HFFc6 (cell line): ENCODE data around the gene EPM2A. TPM values are rescaled to one million over a fixed set of nuclear protein-coding genes. Genes with fewer than 3 reads are reported as not detected.

Experiments used
- DNase-seq: peaks from one replicate; pipeline ENCODE4 v3.0.0-alpha.2; 2018
- H3K27ac Mint-ChIP-seq: 2 replicates; pipeline ENCODE4 v1.8.0; 2020; ENCODE audit warnings: mild to moderate bottlenecking, mixed read lengths
- H3K27me3 Mint-ChIP-seq: 2 replicates; pipeline ENCODE4 v1.8.0; 2021; ENCODE audit warnings: mild to moderate bottlenecking, moderate library complexity, mixed read lengths; ENCODE audit not compliant: insufficient read depth
- H3K36me3 Mint-ChIP-seq: 2 replicates; pipeline ENCODE4 v1.8.0; 2021; ENCODE audit warnings: low read depth, mixed read lengths
- H3K4me1 Mint-ChIP-seq: 2 replicates; pipeline ENCODE4 v1.8.0; 2020; ENCODE audit warnings: low read depth, mixed read lengths
- H3K4me3 Mint-ChIP-seq: 2 replicates; pipeline ENCODE4 v1.8.0; 2020; ENCODE audit warnings: mild to moderate bottlenecking, moderate library complexity, mixed read lengths
- H3K9me3 Mint-ChIP-seq: 2 replicates; pipeline ENCODE4 v1.8.0; 2020; ENCODE audit warnings: mild to moderate bottlenecking, mixed read lengths
- CTCF ChIP-seq: fragments of 200-600 bp; sonication (generic); IDR thresholded peaks from 2 replicates; pipeline ENCODE4 v1.5.0; 2021; ENCODE audit warnings: antibody characterized with exemption, mild to moderate bottlenecking
- total RNA-seq, 6 experiments: library from RNA; stranded (reverse); fragmentation: NEBNext Ultra II Directional; extraction: Animal tissue kit (Norgen Biotek cat#: 25700); gene quantifications; 2 replicates in 1 of 6; 3 replicates in 5 of 6; pipeline ENCODE4 v1.2.3, GENCODE V29; 2021

The EPM2A gene
- total RNA-seq, 6 experiments from 2014 or later = 3.1 to 5.5 (median 3.8) TPM

- H3K27ac Mint-ChIP-seq = no peak overlapping the region
- no peak for DNase-seq
- H3K4me1 Mint-ChIP-seq = peaks cover 14% of the 10 kb centered on the region
- H3K9me3 Mint-ChIP-seq = no peaks in the 10 kb centered on the region; the same call in 1 of the 2 replicates
- peaks cover 7% of the 10 kb centered on the region; the same call in 1 of the 2 replicates for H3K36me3 Mint-ChIP-seq
- H3K4me3 Mint-ChIP-seq = no peak overlapping the region
- no peaks in the 10 kb centered on the region for H3K27me3 Mint-ChIP-seq
- no peak for TF ChIP-seq CTCF
Observed at GRCh38 chr6:145723646-145724045, 11.7 kb downstream of the EPM2A start.

GRCh38 chr6:145722190-145722589 is 13.1 kb downstream of the EPM2A start:
- Mint-ChIP-seq H3K4me1 (peaks cover 8% of the 10 kb centered on the region; the same call in 1 of the 2 replicates), H3K9me3 (no peaks in the 10 kb centered on the region; the same call in 1 of the 2 replicates), H3K27ac (no peak overlapping the region), H3K36me3 (no peaks in the 10 kb centered on the region), H3K27me3 (no peaks in the 10 kb centered on the region), H3K4me3 (no peak overlapping the region)
- TF ChIP-seq CTCF = no peak
- DNase-seq = no peak

- no peaks in the 10 kb centered on the region; the same call in 1 of the 2 replicates for H3K9me3 Mint-ChIP-seq
- no peak for DNase-seq
- H3K27ac Mint-ChIP-seq = no peak overlapping the region
- H3K36me3 Mint-ChIP-seq = no peaks in the 10 kb centered on the region
- peaks cover 8% of the 10 kb centered on the region; the same call in 1 of the 2 replicates for H3K4me1 Mint-ChIP-seq
- H3K4me3 Mint-ChIP-seq = no peak overlapping the region
- H3K27me3 Mint-ChIP-seq = no peaks in the 10 kb centered on the region; the same call in 1 of the 2 replicates
- no peak for TF ChIP-seq CTCF
Observed at GRCh38 chr6:145721144-145721543, 14.2 kb downstream of the EPM2A start.

- no peak for DNase-seq
- H3K9me3 Mint-ChIP-seq = peaks cover 11% of the 10 kb centered on the region
- no peak overlapping the region for H3K27ac Mint-ChIP-seq
- H3K4me3 Mint-ChIP-seq = no peak overlapping the region
- peaks cover 18% of the 10 kb centered on the region for H3K36me3 Mint-ChIP-seq
- TF ChIP-seq CTCF = no peak
- no peaks in the 10 kb centered on the region for H3K4me1 Mint-ChIP-seq
- no peaks in the 10 kb centered on the region; the same call in 1 of the 2 replicates for H3K27me3 Mint-ChIP-seq
Observed at GRCh38 chr6:145715426-145715825, 19.9 kb downstream of the EPM2A start.

GRCh38 chr6:145714731-145715130 is 20.6 kb downstream of the EPM2A start:
- Mint-ChIP-seq H3K9me3 (peaks cover 11% of the 10 kb centered on the region), H3K36me3 (peaks cover 18% of the 10 kb centered on the region), H3K27me3 (no peaks in the 10 kb centered on the region; the same call in 1 of the 2 replicates), H3K27ac (no peak overlapping the region), H3K4me3 (no peak overlapping the region), H3K4me1 (no peaks in the 10 kb centered on the region)
- no peak for TF ChIP-seq CTCF
- no peak for DNase-seq

GRCh38 chr6:145713773-145714172 is 21.5 kb downstream of the EPM2A start:
- Mint-ChIP-seq H3K27me3 (no peaks in the 10 kb centered on the region; the same call in 1 of the 2 replicates), H3K36me3 (peaks cover 27% of the 10 kb centered on the region), H3K4me3 (no peak overlapping the region), H3K9me3 (peaks cover 11% of the 10 kb centered on the region), H3K4me1 (no peaks in the 10 kb centered on the region), H3K27ac (no peak overlapping the region)
- TF ChIP-seq CTCF = no peak
- no peak for DNase-seq
